Gastroesophageal sphincter (tissue), 4 donors: ENCODE results near the gene SUCLG2. TPM values are rescaled to one million over a fixed set of nuclear protein-coding genes. Genes with fewer than 3 reads are reported as not detected.

Source experiments
- ATAC-seq: fragments of 150-250 bp; one replicate; pipeline ENCODE4 v1.9.1; 2016; ENCODE audit warnings: mild to moderate bottlenecking, moderate library complexity
- H3K27ac ChIP-seq, 4 donors: fragments of 200-600 bp; sonication (generic) in 3 of 4; 1 replicate in 3 of 4; 2 replicates in 1 of 4; pipeline ENCODE4 v1.5.1; 2016 to 2019
- H3K27me3 ChIP-seq: fragments of 200-600 bp; sonication (generic); one replicate; pipeline ENCODE4 v1.5.1; 2019
- H3K36me3 ChIP-seq, 2 donors: fragments of 200-600 bp; sonication (generic); one replicate each; pipeline ENCODE4 v1.5.1; 2019; ENCODE audit warnings: control low read depth in 1 of 2
- H3K4me1 ChIP-seq, 3 donors: fragments of 200-600 bp; sonication (generic); 1 replicate in 2 of 3; 2 replicates in 1 of 3; pipeline ENCODE4 v1.5.1; 2016 to 2019; ENCODE audit warnings: control low read depth in 2 of 3
- H3K4me3 ChIP-seq, 2 donors: fragments of 200-600 bp; sonication (generic); one replicate each; pipeline ENCODE4 v1.5.1; 2019; ENCODE audit warnings: mild to moderate bottlenecking in 1 of 2, moderate library complexity in 1 of 2
- H3K9me3 ChIP-seq, 3 donors: fragments of 200-600 bp; sonication (generic); one replicate each; pipeline ENCODE4 v1.5.1; 2017 to 2019; ENCODE audit warnings: control low read depth in 2 of 3
- EP300 ChIP-seq: sonication (generic); formaldehyde crosslinking; IDR thresholded peaks from one replicate; pipeline ENCODE4 v1.6.1; 2017; ENCODE audit warnings: antibody characterized with exemption, mild to moderate bottlenecking
- POLR2A ChIP-seq, 2 donors: fragments of 450-650 bp; IDR thresholded peaks; one replicate each; pipeline ENCODE4 v1.6.1; 2017; ENCODE audit warnings: antibody characterized with exemption in 2 of 2, mild to moderate bottlenecking in 2 of 2, moderate library complexity in 1 of 2
- POLR2AphosphoS5 ChIP-seq: sonication (generic); formaldehyde crosslinking; IDR thresholded peaks from one replicate; pipeline ENCODE4 v1.6.1; 2017; ENCODE audit warnings: antibody characterized with exemption
- WGBS, 2 donors: methylation state at CpG; one replicate each; pipeline ENCODE4 v1.1.5; 2018; ENCODE audit warnings: low coverage in 1 of 2; 5-methylcytosine and 5-hydroxymethylcytosine counted together
- total RNA-seq, 4 donors: library from RNA; depleted of rRNA; stranded (reverse); fragments of >200 nt; gene quantifications; one replicate each; pipeline ENCODE4 v1.1.0, GENCODE V29; 2016
- TF ChIP-seq, protein P1 (sequence below), 4 experiments: fragments of 200-600 bp in 2 of 4; fragments of 450-650 bp in 2 of 4; sonication (generic) in 1 of 4; IDR thresholded peaks; one replicate each; pipeline ENCODE4 v1.5.1; 2017 to 2019; ENCODE audit warnings: antibody characterized with exemption in 4 of 4, mild to moderate bottlenecking in 2 of 4, moderate library complexity in 2 of 4

Gene SUCLG2
- total RNA-seq, 4 donors from 2014 or later: 53.3 to 79.4 (median 69.8) TPM

- no peak overlapping the region for H3K4me3 ChIP-seq
- no peaks in the 10 kb centered on the region for H3K4me1 ChIP-seq
- peaks cover 0 to 36% of the 10 kb centered on the region in 2 donors for H3K36me3 ChIP-seq
- H3K27me3 ChIP-seq: no peaks in the 10 kb centered on the region
- no peak overlapping the region for H3K27ac ChIP-seq
- 89 to 100% methylated on average over 2 of the region's 2 CpGs for WGBS, 2 donors
- ATAC-seq: no peak
- TF ChIP-seq, protein P1, sequence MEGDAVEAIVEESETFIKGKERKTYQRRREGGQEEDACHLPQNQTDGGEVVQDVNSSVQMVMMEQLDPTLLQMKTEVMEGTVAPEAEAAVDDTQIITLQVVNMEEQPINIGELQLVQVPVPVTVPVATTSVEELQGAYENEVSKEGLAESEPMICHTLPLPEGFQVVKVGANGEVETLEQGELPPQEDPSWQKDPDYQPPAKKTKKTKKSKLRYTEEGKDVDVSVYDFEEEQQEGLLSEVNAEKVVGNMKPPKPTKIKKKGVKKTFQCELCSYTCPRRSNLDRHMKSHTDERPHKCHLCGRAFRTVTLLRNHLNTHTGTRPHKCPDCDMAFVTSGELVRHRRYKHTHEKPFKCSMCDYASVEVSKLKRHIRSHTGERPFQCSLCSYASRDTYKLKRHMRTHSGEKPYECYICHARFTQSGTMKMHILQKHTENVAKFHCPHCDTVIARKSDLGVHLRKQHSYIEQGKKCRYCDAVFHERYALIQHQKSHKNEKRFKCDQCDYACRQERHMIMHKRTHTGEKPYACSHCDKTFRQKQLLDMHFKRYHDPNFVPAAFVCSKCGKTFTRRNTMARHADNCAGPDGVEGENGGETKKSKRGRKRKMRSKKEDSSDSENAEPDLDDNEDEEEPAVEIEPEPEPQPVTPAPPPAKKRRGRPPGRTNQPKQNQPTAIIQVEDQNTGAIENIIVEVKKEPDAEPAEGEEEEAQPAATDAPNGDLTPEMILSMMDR (IDR thresholded peaks at IDR 0.05): no peak
- TF ChIP-seq POLR2A (IDR thresholded peaks at IDR 0.05): no peak
- TF ChIP-seq EP300: no peak
- TF ChIP-seq POLR2AphosphoS5: no peak
- no peaks in the 10 kb centered on the region for H3K9me3 ChIP-seq
Observed at GRCh38 chr3:67526246-67526645, 128.2 kb downstream of the SUCLG2 start.

- ATAC-seq: no peak
- 37 to 68% methylated on average over 2 to 6 of the region's 6 CpGs for WGBS, 2 donors
Observed at GRCh38 chr3:67524046-67524445, 130.4 kb downstream of the SUCLG2 start.

GRCh38 chr3:67522081-67522480 is 132.3 kb downstream of the SUCLG2 start:
- WGBS, 2 donors: 83 to 87% methylated on average over 1 to 4 of the region's 4 CpGs
- Histone ChIP-seq H3K4me1 (no peaks in the 10 kb centered on the region), H3K36me3 (peaks cover 0 to 50% of the 10 kb centered on the region in 2 donors)

More at GRCh38 chr3:67524046-67524445, 130.4 kb downstream of the SUCLG2 start:
- no peaks in the 10 kb centered on the region for H3K4me1 ChIP-seq
- H3K27ac ChIP-seq: no peak overlapping the region
- H3K27me3 ChIP-seq: no peaks in the 10 kb centered on the region
- TF ChIP-seq POLR2AphosphoS5: no peak
- TF ChIP-seq EP300: no peak
- no peak for TF ChIP-seq POLR2A (IDR thresholded peaks at IDR 0.05)
- TF ChIP-seq, protein P1 (IDR thresholded peaks at IDR 0.05): no peak
- peaks cover 0 to 51% of the 10 kb centered on the region in 2 donors for H3K36me3 ChIP-seq
- no peaks in the 10 kb centered on the region for H3K9me3 ChIP-seq
- no peak overlapping the region for H3K4me3 ChIP-seq

GRCh38 chr3:67521053-67521646 is 133.3 kb downstream of the SUCLG2 start:
- TF ChIP-seq, protein P1 (IDR thresholded peaks at IDR 0.05): no peak
- TF ChIP-seq POLR2AphosphoS5: no peak
- TF ChIP-seq EP300: no peak
- no peak for TF ChIP-seq POLR2A (IDR thresholded peaks at IDR 0.05)
- Histone ChIP-seq H3K4me1 (no peaks in the 10 kb centered on the region), H3K36me3 (peaks cover 0 to 50% of the 10 kb centered on the region in 2 donors), H3K27ac (no peak overlapping the region), H3K27me3 (no peaks in the 10 kb centered on the region), H3K9me3 (no peaks in the 10 kb centered on the region), H3K4me3 (no peak overlapping the region)
- no peak for ATAC-seq
- 72 to 84% methylated on average over 3 of the region's 5 CpGs for WGBS, 2 donors

More at GRCh38 chr3:67522081-67522480, 132.3 kb downstream of the SUCLG2 start:
- no peak for TF ChIP-seq POLR2A (IDR thresholded peaks at IDR 0.05)
- no peak for TF ChIP-seq EP300
- TF ChIP-seq, protein P1 (IDR thresholded peaks at IDR 0.05): no peak
- no peak for TF ChIP-seq POLR2AphosphoS5
- ATAC-seq: no peak
- Histone ChIP-seq H3K4me3 (no peak overlapping the region), H3K27me3 (no peaks in the 10 kb centered on the region), H3K27ac (no peak overlapping the region), H3K9me3 (no peaks in the 10 kb centered on the region)

- ATAC-seq: no peak
- Histone ChIP-seq H3K9me3 (no peaks in the 10 kb centered on the region), H3K4me3 (no peak overlapping the region), H3K36me3 (peaks cover 0 to 70% of the 10 kb centered on the region in 2 donors), H3K4me1 (no peaks in the 10 kb centered on the region), H3K27ac (no peak overlapping the region), H3K27me3 (no peaks in the 10 kb centered on the region)
- TF ChIP-seq EP300: no peak
- no peak for TF ChIP-seq POLR2AphosphoS5
- no peak for TF ChIP-seq POLR2A (IDR thresholded peaks at IDR 0.05)
- TF ChIP-seq, protein P1 (IDR thresholded peaks at IDR 0.05): no peak
- WGBS, 2 donors: 78 to 83% methylated on average over 4 of the region's 4 CpGs
Observed at GRCh38 chr3:67518236-67518635, 136.2 kb downstream of the SUCLG2 start.
